Measurements from ENCODE around the gene UBFD1.

Gene UBFD1

DNA sequence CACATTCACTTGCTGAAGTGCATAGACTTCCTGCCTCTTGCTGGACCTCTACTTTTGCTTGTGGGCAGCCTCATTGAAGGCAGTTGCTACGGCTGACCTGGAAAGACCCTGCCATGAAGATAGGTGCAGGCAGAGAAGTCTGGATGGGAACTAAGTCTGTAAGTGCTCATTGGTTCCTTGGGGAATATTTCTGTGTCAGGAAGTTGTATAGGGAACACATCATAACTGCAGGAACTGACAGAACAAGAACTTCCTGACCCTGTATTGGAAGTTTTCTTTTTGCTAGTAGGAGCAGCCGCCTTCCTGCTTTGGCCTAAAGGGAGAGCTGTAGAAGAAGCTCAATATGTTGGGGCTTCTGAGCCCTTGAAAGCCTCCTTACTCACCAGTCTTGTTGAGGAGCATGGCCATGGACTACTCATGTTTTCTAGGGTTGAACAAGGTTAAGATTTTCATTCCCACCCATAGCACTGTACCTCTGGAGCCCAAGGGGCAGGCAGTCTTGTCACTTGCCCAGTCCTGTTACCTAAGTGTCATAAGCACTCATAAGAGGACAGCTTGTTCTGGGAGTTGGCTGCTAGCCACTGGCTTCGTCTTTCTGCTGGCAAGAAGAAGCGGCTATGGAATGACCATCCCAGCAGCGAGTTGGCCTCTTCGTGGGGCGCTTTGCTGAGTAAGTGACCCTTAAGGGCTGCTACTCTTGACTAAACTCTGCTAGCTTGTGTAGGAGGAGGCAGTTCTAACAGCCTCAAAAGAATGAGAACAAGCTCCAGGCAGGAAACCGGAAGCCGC, 7.2 kb downstream of the UBFD1 start:
- TF ChIP-seq, protein P1, sequence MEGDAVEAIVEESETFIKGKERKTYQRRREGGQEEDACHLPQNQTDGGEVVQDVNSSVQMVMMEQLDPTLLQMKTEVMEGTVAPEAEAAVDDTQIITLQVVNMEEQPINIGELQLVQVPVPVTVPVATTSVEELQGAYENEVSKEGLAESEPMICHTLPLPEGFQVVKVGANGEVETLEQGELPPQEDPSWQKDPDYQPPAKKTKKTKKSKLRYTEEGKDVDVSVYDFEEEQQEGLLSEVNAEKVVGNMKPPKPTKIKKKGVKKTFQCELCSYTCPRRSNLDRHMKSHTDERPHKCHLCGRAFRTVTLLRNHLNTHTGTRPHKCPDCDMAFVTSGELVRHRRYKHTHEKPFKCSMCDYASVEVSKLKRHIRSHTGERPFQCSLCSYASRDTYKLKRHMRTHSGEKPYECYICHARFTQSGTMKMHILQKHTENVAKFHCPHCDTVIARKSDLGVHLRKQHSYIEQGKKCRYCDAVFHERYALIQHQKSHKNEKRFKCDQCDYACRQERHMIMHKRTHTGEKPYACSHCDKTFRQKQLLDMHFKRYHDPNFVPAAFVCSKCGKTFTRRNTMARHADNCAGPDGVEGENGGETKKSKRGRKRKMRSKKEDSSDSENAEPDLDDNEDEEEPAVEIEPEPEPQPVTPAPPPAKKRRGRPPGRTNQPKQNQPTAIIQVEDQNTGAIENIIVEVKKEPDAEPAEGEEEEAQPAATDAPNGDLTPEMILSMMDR (IDR thresholded peaks at IDR 0.05) = no peak
- Histone ChIP-seq H3K9ac (no peak overlapping the region), H3K4me2 (ENCODE audit: low read length) (no peak overlapping the region), H3K9me3 (ENCODE audit: control insufficient read depth, low read length) (no peaks in the 10 kb centered on the region), H3K4me3 (ENCODE audit: low read depth, low read length) (no peak overlapping the region), H3K27ac (no peak overlapping the region), H3K36me3 (ENCODE audit: control insufficient read depth, insufficient read depth, low read length) (no peaks in the 10 kb centered on the region), H3K27me3 (ENCODE audit: control insufficient read depth, insufficient read depth, low read length) (no peaks in the 10 kb centered on the region), H2AFZ (no peak overlapping the region), H3K79me2 (peaks cover 5% of the 10 kb centered on the region), H3K4me1 (no peaks in the 10 kb centered on the region)

DNA sequence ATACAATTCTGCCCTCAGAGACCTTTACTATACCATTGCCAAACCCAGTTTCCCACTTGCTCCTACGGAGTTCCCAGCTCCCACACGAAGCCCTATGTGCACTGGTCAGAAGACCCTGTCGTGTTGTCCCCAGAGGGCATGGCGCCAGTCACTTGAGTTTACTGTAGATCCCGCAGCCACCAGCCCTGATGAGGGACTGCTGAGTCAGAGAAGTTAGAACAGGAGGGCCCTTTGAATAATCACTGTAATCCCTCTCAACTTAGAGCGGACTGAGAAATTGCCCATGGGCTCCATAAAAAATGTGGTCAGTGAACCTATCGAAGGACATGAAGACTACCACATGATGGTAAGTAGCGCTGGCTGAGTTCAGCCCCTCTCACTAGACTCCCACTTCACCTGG, 9.2 kb downstream of the UBFD1 start:
- H3K9me3 ChIP-seq (ENCODE audit: control insufficient read depth, low read length) = no peaks in the 10 kb centered on the region
- H3K79me2 ChIP-seq = no peaks in the 10 kb centered on the region
- H3K27me3 ChIP-seq (ENCODE audit: control insufficient read depth, insufficient read depth, low read length) = no peaks in the 10 kb centered on the region
- no peak overlapping the region for H3K27ac ChIP-seq
- H3K4me1 ChIP-seq = no peaks in the 10 kb centered on the region
- H3K36me3 ChIP-seq (ENCODE audit: control insufficient read depth, insufficient read depth, low read length) = no peaks in the 10 kb centered on the region
- H2AFZ ChIP-seq = no peak overlapping the region
- H3K9ac ChIP-seq = no peak overlapping the region
- no peak overlapping the region for H3K4me3 ChIP-seq (ENCODE audit: low read depth, low read length)
- TF ChIP-seq, protein P1 (IDR thresholded peaks at IDR 0.05) = no peak
- H3K4me2 ChIP-seq (ENCODE audit: low read length) = no peak overlapping the region

DNA sequence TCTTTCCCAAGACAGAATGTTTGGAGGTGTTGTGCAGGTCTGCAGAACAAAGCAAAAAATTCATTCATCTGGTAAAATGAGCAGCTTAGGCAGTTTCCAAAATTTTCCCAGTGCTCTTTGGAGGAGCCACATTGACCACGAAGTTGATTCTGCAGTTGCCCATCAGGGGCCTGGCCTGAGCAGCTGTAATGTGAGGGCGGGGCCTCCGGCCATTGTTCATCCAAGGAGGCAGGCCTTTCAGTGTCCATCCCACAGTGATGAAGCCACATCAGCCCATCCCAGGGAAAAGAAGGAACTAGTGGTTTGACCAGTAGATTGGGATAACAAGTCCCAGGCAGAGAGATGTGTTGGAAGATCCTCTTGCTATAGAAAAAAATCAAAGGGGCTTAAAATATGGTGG, 10.1 kb downstream of the UBFD1 start:
- Histone ChIP-seq H3K79me2 (no peaks in the 10 kb centered on the region), H3K27ac (no peak overlapping the region), H3K36me3 (ENCODE audit: control insufficient read depth, insufficient read depth, low read length) (no peaks in the 10 kb centered on the region), H3K4me3 (ENCODE audit: low read depth, low read length) (no peak overlapping the region), H3K27me3 (ENCODE audit: control insufficient read depth, insufficient read depth, low read length) (no peaks in the 10 kb centered on the region), H3K9ac (no peak overlapping the region), H3K4me1 (no peaks in the 10 kb centered on the region), H3K9me3 (ENCODE audit: control insufficient read depth, low read length) (no peaks in the 10 kb centered on the region), H3K4me2 (ENCODE audit: low read length) (no peak overlapping the region), H2AFZ (no peak overlapping the region)
- TF ChIP-seq, protein P1 (IDR thresholded peaks at IDR 0.05) = no peak

DNA sequence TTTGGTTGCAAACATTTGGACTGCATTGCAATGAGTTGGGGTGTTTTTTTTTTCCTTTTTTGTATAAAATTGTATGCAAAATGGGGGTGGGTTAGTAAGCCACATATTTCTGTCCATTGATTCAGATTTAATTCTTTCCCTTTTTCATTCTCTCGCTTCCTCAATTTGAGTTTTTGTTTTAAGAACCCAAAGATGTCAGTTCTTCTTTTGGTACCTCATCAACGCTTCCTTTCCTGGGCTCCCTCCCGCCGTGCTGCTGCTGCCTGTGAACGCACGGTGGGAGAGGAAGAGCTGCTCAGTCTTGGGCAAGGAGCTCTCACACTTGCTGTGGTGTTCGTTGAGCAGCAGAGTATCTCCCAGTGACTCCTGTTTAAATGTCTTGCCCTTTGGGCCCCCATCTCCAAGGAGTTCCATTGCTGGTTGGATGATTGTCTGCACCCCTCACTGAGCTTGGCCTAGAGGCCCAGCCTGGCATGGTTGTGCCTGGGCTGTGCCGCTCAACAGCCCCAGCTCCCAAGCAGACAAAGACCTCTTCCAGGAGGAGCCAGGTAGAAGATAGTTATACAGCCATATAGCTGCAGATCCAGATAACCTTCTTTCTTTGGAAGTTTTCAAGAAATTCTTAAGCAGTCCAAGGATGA, 13.6 kb downstream of the UBFD1 start:
- H3K9me3 ChIP-seq (ENCODE audit: control insufficient read depth, low read length) = no peaks in the 10 kb centered on the region
- TF ChIP-seq, protein P1 (IDR thresholded peaks at IDR 0.05) = no peak
- H3K9ac ChIP-seq = no peak overlapping the region
- H2AFZ ChIP-seq = no peak overlapping the region
- H3K4me1 ChIP-seq = no peaks in the 10 kb centered on the region
- no peaks in the 10 kb centered on the region for H3K27me3 ChIP-seq (ENCODE audit: control insufficient read depth, insufficient read depth, low read length)
- H3K36me3 ChIP-seq (ENCODE audit: control insufficient read depth, insufficient read depth, low read length) = no peaks in the 10 kb centered on the region
- no peaks in the 10 kb centered on the region for H3K79me2 ChIP-seq
- no peak overlapping the region for H3K4me2 ChIP-seq (ENCODE audit: low read length)
- no peak overlapping the region for H3K4me3 ChIP-seq (ENCODE audit: low read depth, low read length)
- no peak overlapping the region for H3K27ac ChIP-seq
